ENCODE measurements around the gene P2RY6.
"Not testable (repeated sequence)": the region's sequence is repeated elsewhere in the genome, so short reads cannot be mapped to it uniquely, and the experiment has no call there.

The P2RY6 gene

GRCh38 chr11:73265853-73266645 is 6.1 kb upstream of the P2RY6 start:
- H3K9me3 Mint-ChIP-seq = no peaks in the 10 kb centered on the region
- ATAC-seq = no peak
- H3K27ac Mint-ChIP-seq = peak overlapping the region; percentile 62

GRCh38 chr11:73266646-73267020 is 5.5 kb upstream of the P2RY6 start:
- ATAC-seq (no peak), DNase-seq (ENCODE audit: low spot score in 2 of 2) (no peak)
- H3K27ac Mint-ChIP-seq = peak overlapping the region; percentile 62
- H3K36me3 Mint-ChIP-seq = no peaks in the 10 kb centered on the region
- no peaks in the 10 kb centered on the region for H3K4me1 Mint-ChIP-seq
- H3K9me3 Mint-ChIP-seq = no peaks in the 10 kb centered on the region
- H3K4me3 Mint-ChIP-seq = no peak overlapping the region

More at GRCh38 chr11:73265853-73266645, 6.1 kb upstream of the P2RY6 start:
- Mint-ChIP-seq H3K36me3 (no peaks in the 10 kb centered on the region), H3K4me3 (no peak overlapping the region), H3K4me1 (no peaks in the 10 kb centered on the region)
- DNase-seq (ENCODE audit: low spot score in 2 of 2) = no peak

GRCh38 chr11:73267122-73267846 is 4.9 kb upstream of the P2RY6 start:
- H3K27ac Mint-ChIP-seq = no peak overlapping the region
- no peak for ATAC-seq
- DNase-seq (ENCODE audit: low spot score in 2 of 2) = no peak
- no peak overlapping the region for H3K4me3 Mint-ChIP-seq
- no peaks in the 10 kb centered on the region for H3K36me3 Mint-ChIP-seq
- H3K4me1 Mint-ChIP-seq = no peaks in the 10 kb centered on the region
- H3K9me3 Mint-ChIP-seq = no peaks in the 10 kb centered on the region

GRCh38 chr11:73267906-73268540 is 4.1 kb upstream of the P2RY6 start:
- no peaks in the 10 kb centered on the region for H3K36me3 Mint-ChIP-seq
- DNase-seq (ENCODE audit: low spot score in 2 of 2) (no peak), ATAC-seq (no peak)
- H3K27ac Mint-ChIP-seq = no peak overlapping the region
- H3K4me1 Mint-ChIP-seq = no peaks in the 10 kb centered on the region
- no peak overlapping the region for H3K4me3 Mint-ChIP-seq
- H3K9me3 Mint-ChIP-seq = no peaks in the 10 kb centered on the region

GRCh38 chr11:73268671-73269271 is 3.4 kb upstream of the P2RY6 start:
- Mint-ChIP-seq H3K27ac (no peak overlapping the region), H3K4me1 (no peaks in the 10 kb centered on the region), H3K36me3 (no peaks in the 10 kb centered on the region), H3K9me3 (no peaks in the 10 kb centered on the region), H3K4me3 (no peak overlapping the region)
- ATAC-seq (no peak), DNase-seq (ENCODE audit: low spot score in 2 of 2) (no peak)

GRCh38 chr11:73269459-73270015 is 2.6 kb upstream of the P2RY6 start:
- ATAC-seq (no peak), DNase-seq (ENCODE audit: low spot score in 2 of 2) (no peak)
- Mint-ChIP-seq H3K36me3 (peaks cover 4% of the 10 kb centered on the region), H3K4me3 (no peak overlapping the region), H3K4me1 (no peaks in the 10 kb centered on the region), H3K27ac (no peak overlapping the region), H3K9me3 (no peaks in the 10 kb centered on the region)

- Mint-ChIP-seq H3K36me3 (peaks cover 4% of the 10 kb centered on the region), H3K4me3 (no peak overlapping the region), H3K9me3 (no peaks in the 10 kb centered on the region), H3K27ac (no peak overlapping the region), H3K4me1 (no peaks in the 10 kb centered on the region)
- DNase-seq (ENCODE audit: low spot score in 2 of 2) (no peak), ATAC-seq (no peak)
Measured at GRCh38 chr11:73270016-73270854, 1.9 kb upstream of the P2RY6 start.

GRCh38 chr11:73270855-73271477 is 1.2 kb upstream of the P2RY6 start:
- H3K9me3 Mint-ChIP-seq = no peaks in the 10 kb centered on the region
- no peak for ATAC-seq
- H3K4me1 Mint-ChIP-seq = no peaks in the 10 kb centered on the region
- H3K4me3 Mint-ChIP-seq = no peak overlapping the region
- no peak overlapping the region for H3K27ac Mint-ChIP-seq
- H3K36me3 Mint-ChIP-seq = peaks cover 4% of the 10 kb centered on the region
- DNase-seq (ENCODE audit: low spot score in 2 of 2) = no peak

GRCh38 chr11:73271478-73271865 is 666 bp upstream of the P2RY6 start:
- not testable (repeated sequence) for DNase-seq (ENCODE audit: low spot score in 2 of 2); H3K4me3 Mint-ChIP-seq; H3K36me3 Mint-ChIP-seq; H3K4me1 Mint-ChIP-seq; H3K27ac Mint-ChIP-seq; ATAC-seq; H3K9me3 Mint-ChIP-seq

GRCh38 chr11:73272680-73273038 is 521 bp downstream of the P2RY6 start:
- ATAC-seq (no peak), DNase-seq (ENCODE audit: low spot score in 2 of 2) (no peak)
- Mint-ChIP-seq H3K4me3 (no peak overlapping the region), H3K9me3 (no peaks in the 10 kb centered on the region), H3K4me1 (no peaks in the 10 kb centered on the region), H3K36me3 (peaks cover 4% of the 10 kb centered on the region), H3K27ac (no peak overlapping the region)

- no peak for ATAC-seq
Measured at GRCh38 chr11:73273222-73273895, 1.2 kb downstream of the P2RY6 start.

GRCh38 chr11:73274191-73274590 is 2.1 kb downstream of the P2RY6 start:
- ATAC-seq; H3K4me3 Mint-ChIP-seq; H3K36me3 Mint-ChIP-seq; H3K27ac Mint-ChIP-seq; DNase-seq (ENCODE audit: low spot score in 2 of 2); H3K4me1 Mint-ChIP-seq; H3K9me3 Mint-ChIP-seq: not testable (repeated sequence)

More at GRCh38 chr11:73273222-73273895, 1.2 kb downstream of the P2RY6 start:
- H3K9me3 Mint-ChIP-seq = no peaks in the 10 kb centered on the region
- no peak overlapping the region for H3K4me3 Mint-ChIP-seq
- H3K27ac Mint-ChIP-seq = no peak overlapping the region
- DNase-seq (ENCODE audit: low spot score in 2 of 2) = no peak
- H3K36me3 Mint-ChIP-seq = peaks cover 4% of the 10 kb centered on the region
- no peaks in the 10 kb centered on the region for H3K4me1 Mint-ChIP-seq

GRCh38 chr11:73274722-73275380 is 2.7 kb downstream of the P2RY6 start:
- no peak for DNase-seq (ENCODE audit: low spot score in 2 of 2)
- no peak for ATAC-seq
- peaks cover 4% of the 10 kb centered on the region for H3K36me3 Mint-ChIP-seq
- H3K4me1 Mint-ChIP-seq = no peaks in the 10 kb centered on the region
- no peak overlapping the region for H3K4me3 Mint-ChIP-seq
- H3K9me3 Mint-ChIP-seq = no peaks in the 10 kb centered on the region
- H3K27ac Mint-ChIP-seq = no peak overlapping the region
